ENCODE results near the gene NOL11. TPM values are rescaled to one million over a fixed set of nuclear protein-coding genes. Genes with fewer than 3 reads are reported as not detected.
A peak's percentile ranks its signal among the peaks of the same experiment; 100 is the strongest.

NOL11 gene
- total and polyA plus RNA-seq, 2 experiments from 2014 or later: 116 to 130 TPM

- Mint-ChIP-seq H3K27ac (no peak overlapping the region), H3K36me3 (ENCODE audit: low read depth) (no peaks in the 10 kb centered on the region; the same call in 2 of the 3 replicates), H3K4me1 (peaks cover 4% of the 10 kb centered on the region; the same call in 1 of the 3 replicates), H3K4me3 (no peak overlapping the region), H3K9me3 (no peaks in the 10 kb centered on the region), H3K27me3 (ENCODE audit: insufficient read depth, low read depth, poor library complexity) (peaks cover 5% of the 10 kb centered on the region)
- peak overlapping the region; percentile 97 for H2AFZ ChIP-seq
- no peak overlapping the region for H3K4me2 ChIP-seq
- no peak overlapping the region for H3K27ac ChIP-seq (ENCODE audit: low read depth)
- H3K27me3 ChIP-seq (ENCODE audit: insufficient read depth): no peaks in the 10 kb centered on the region
- no peaks in the 10 kb centered on the region for H3K9me2 ChIP-seq (ENCODE audit: insufficient read depth)
- no peaks in the 10 kb centered on the region for H3F3A ChIP-seq (replicated peaks; ENCODE audit: low read depth)
- no peak overlapping the region for H3K4me3 ChIP-seq
- ATAC-seq: peak; percentile 99
- no peaks in the 10 kb centered on the region for H3K79me2 ChIP-seq (replicated peaks; ENCODE audit: insufficient read depth)
- H3K4me1 ChIP-seq (ENCODE audit: insufficient read depth): no peaks in the 10 kb centered on the region
- H4K20me1 ChIP-seq (replicated peaks; ENCODE audit: insufficient read depth): no peaks in the 10 kb centered on the region
- no peaks in the 10 kb centered on the region for H3K36me3 ChIP-seq (ENCODE audit: insufficient read depth)
- TF ChIP-seq CREB1 (CRISPR knock-in tag; IDR thresholded peaks at IDR 0.05; ENCODE audit: low read depth) (no peak), ZNF114 (CRISPR knock-in tag; IDR thresholded peaks at IDR 0.05) (no peak), STAT1 (IDR thresholded peaks at IDR 0.05; ENCODE audit: unreplicated experiment) (no peak), CTCF (conservative IDR thresholded peaks at IDR 0.05; ENCODE audit: low read depth in 2 of 2) (peak; percentile 89 to 90), NANOG (IDR thresholded peaks at IDR 0.05; ENCODE audit: borderline replicate concordance) (no peak), REST (IDR thresholded peaks at IDR 0.05; ENCODE audit: unreplicated experiment) (no peak)
- peak; percentile 90 for DNase-seq (ENCODE audit: low spot score)
These were observed 61.4 kb downstream of the NOL11 start for GRCh38 chr17:67779098-67779672.

GRCh38 chr17:67784364-67785121 is 66.8 kb downstream of the NOL11 start:
- no peak overlapping the region for H3K4me3 ChIP-seq
- Mint-ChIP-seq H3K4me1 (no peaks in the 10 kb centered on the region), H3K27ac (no peak overlapping the region), H3K36me3 (ENCODE audit: low read depth) (no peaks in the 10 kb centered on the region), H3K27me3 (ENCODE audit: insufficient read depth, low read depth, poor library complexity) (no peaks in the 10 kb centered on the region), H3K9me3 (no peaks in the 10 kb centered on the region), H3K4me3 (no peak overlapping the region)
- H3F3A ChIP-seq (replicated peaks; ENCODE audit: low read depth): 0 out of 2 replicates have a peak, but pooled peaks cover 3% of the 10 kb centered on the region
- peak overlapping the region; percentile 86 for H2AFZ ChIP-seq
- no peak overlapping the region for H3K27ac ChIP-seq (ENCODE audit: low read depth)
- no peaks in the 10 kb centered on the region for H3K9me2 ChIP-seq (ENCODE audit: insufficient read depth)
- H3K36me3 ChIP-seq (ENCODE audit: insufficient read depth): no peaks in the 10 kb centered on the region
- no peak overlapping the region for H3K4me2 ChIP-seq
- H3K27me3 ChIP-seq (ENCODE audit: insufficient read depth): no peaks in the 10 kb centered on the region
- H4K20me1 ChIP-seq (replicated peaks; ENCODE audit: insufficient read depth): no peaks in the 10 kb centered on the region
- H3K79me2 ChIP-seq (replicated peaks; ENCODE audit: insufficient read depth): no peaks in the 10 kb centered on the region
- H3K4me1 ChIP-seq (ENCODE audit: insufficient read depth): no peaks in the 10 kb centered on the region
- DNase-seq (ENCODE audit: low spot score) (no peak), ATAC-seq (no peak)
- TF ChIP-seq ETS1 (IDR thresholded peaks at IDR 0.05) (no peak), EZH2phosphoT487 (IDR thresholded peaks at IDR 0.05; ENCODE audit: unreplicated experiment) (no peak), JUNB (IDR thresholded peaks at IDR 0.05; ENCODE audit: unreplicated experiment) (no peak), ZNF331 (CRISPR knock-in tag; IDR thresholded peaks at IDR 0.05; ENCODE audit: low read depth) (no peak), CTCF (conservative IDR thresholded peaks at IDR 0.05; ENCODE audit: low read depth in 2 of 2) (no peak)

All from GM23338 (cell line).